Endothelial cell (in vitro differentiated cells): ENCODE results near the gene PHLDA2. TPM values are rescaled to one million over a fixed set of nuclear protein-coding genes. Genes with fewer than 3 reads are reported as not detected.
A peak's percentile ranks its signal among the peaks of the same experiment; 100 is the strongest.

Experiments
- DNase-seq: peaks from one replicate; pipeline ENCODE4 v3.0.0; 2021; ENCODE audit warnings: low spot score
- H3K27ac Mint-ChIP-seq: one replicate; pipeline ENCODE4 v1.8.0; 2021; ENCODE audit warnings: mixed read lengths, inconsistent platforms; ENCODE audit not compliant: unreplicated experiment
- H3K27me3 Mint-ChIP-seq: one replicate; pipeline ENCODE4 v1.8.0; 2021; ENCODE audit warnings: mild to moderate bottlenecking, moderate library complexity, mixed read lengths, inconsistent platforms; ENCODE audit not compliant: unreplicated experiment
- H3K36me3 Mint-ChIP-seq: one replicate; pipeline ENCODE4 v1.8.0; 2021; ENCODE audit warnings: mild to moderate bottlenecking, low read depth, mixed read lengths, inconsistent platforms; ENCODE audit not compliant: unreplicated experiment
- H3K4me1 Mint-ChIP-seq: one replicate; pipeline ENCODE4 v1.8.0; 2021; ENCODE audit warnings: mild to moderate bottlenecking, mixed read lengths, inconsistent platforms; ENCODE audit not compliant: unreplicated experiment
- H3K4me3 Mint-ChIP-seq: one replicate; pipeline ENCODE4 v1.8.0; 2021; ENCODE audit warnings: mild to moderate bottlenecking, mixed read lengths, inconsistent platforms; ENCODE audit not compliant: unreplicated experiment
- H3K9me3 Mint-ChIP-seq: one replicate; pipeline ENCODE4 v1.8.0; 2021; ENCODE audit warnings: mixed read lengths, inconsistent platforms; ENCODE audit not compliant: unreplicated experiment
- total RNA-seq: library from RNA; stranded (reverse); fragmentation: NEBNext Ultra II Directional; extraction: Animal tissue kit (Norgen Biotek cat#: 25700); gene quantifications from one replicate; pipeline ENCODE4 v1.2.1, GENCODE V29; 2021; ENCODE audit not compliant: unreplicated experiment
- TF ChIP-seq, protein P1 (sequence below): fragments of 200-600 bp; sonication (generic); IDR thresholded peaks from one replicate; pipeline ENCODE4 v1.5.0; 2021; ENCODE audit warnings: antibody characterized with exemption; ENCODE audit not compliant: unreplicated experiment

Gene PHLDA2
- total RNA-seq, 1 donor from 2014 or later, result 8.1 TPM

DNA sequence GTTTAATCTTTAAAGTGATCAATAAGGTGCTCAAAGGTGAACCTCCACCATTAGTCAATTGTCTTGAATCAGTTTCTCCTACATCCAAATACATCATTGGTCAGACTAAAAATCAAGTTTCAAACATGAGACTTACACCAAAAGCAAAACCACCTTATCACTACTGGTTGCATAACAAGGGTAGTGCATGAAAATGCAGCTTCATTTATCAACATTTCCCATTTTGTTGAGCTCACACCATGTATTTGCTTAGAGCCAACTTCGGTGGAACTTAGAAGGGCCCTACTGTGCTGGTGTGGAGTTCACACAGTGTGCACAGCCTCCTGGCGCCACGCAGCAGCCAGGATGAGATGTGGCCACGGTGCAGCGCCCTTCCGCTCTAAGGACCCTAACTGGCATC is 23.1 kb upstream of the PHLDA2 start:
- Mint-ChIP-seq H3K36me3 (peaks cover 71% of the 10 kb centered on the region), H3K4me3 (no peak overlapping the region), H3K27ac (no peak overlapping the region), H3K27me3 (peaks cover 10% of the 10 kb centered on the region), H3K9me3 (no peaks in the 10 kb centered on the region), H3K4me1 (no peaks in the 10 kb centered on the region)
- TF ChIP-seq, protein P1, sequence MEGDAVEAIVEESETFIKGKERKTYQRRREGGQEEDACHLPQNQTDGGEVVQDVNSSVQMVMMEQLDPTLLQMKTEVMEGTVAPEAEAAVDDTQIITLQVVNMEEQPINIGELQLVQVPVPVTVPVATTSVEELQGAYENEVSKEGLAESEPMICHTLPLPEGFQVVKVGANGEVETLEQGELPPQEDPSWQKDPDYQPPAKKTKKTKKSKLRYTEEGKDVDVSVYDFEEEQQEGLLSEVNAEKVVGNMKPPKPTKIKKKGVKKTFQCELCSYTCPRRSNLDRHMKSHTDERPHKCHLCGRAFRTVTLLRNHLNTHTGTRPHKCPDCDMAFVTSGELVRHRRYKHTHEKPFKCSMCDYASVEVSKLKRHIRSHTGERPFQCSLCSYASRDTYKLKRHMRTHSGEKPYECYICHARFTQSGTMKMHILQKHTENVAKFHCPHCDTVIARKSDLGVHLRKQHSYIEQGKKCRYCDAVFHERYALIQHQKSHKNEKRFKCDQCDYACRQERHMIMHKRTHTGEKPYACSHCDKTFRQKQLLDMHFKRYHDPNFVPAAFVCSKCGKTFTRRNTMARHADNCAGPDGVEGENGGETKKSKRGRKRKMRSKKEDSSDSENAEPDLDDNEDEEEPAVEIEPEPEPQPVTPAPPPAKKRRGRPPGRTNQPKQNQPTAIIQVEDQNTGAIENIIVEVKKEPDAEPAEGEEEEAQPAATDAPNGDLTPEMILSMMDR, result no peak
- DNase-seq, result no peak

DNA sequence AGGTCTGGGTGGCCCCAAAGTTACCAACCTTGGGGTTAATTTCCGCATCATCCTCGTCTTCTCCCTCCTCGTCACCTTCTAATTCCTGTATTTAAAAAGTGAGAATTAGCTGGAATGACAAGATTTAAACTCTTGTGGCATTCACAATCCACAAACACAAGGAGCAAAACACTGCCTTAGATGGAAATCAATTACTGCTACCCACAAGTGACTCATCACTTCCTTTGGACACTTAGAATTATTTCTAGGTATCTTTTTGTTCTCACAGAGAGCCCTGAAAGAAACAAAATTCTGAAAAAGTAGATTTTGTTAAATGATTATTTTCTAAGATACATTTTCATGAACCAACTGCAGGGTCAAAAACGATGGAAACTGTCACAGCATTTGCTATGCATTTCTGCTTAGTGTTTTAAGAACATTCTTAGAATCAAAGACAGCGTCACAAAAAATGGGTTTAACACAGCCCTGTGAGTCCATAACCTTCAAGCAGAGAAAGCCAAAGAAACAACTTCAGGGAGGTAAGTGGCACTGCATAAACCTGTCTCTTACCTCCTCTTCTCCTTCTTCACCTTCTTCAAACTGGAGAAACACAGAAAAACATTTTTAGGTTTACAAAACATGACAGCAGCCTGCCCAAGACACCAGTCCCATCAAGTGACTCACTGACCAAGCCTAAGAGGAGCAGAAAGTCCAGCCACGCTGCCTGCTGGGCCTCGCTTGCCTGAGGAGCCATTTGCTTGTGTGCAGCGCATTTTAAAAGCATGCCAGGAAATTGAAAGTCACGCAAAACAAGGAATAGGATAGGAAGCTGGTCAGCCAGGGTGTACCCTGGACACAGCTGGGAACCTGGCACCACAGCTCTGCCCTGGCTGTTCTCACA is 22.3 kb upstream of the PHLDA2 start:
- Mint-ChIP-seq H3K4me3 (no peak overlapping the region), H3K36me3 (peaks cover 73% of the 10 kb centered on the region), H3K4me1 (peaks cover 4% of the 10 kb centered on the region), H3K27me3 (peaks cover 10% of the 10 kb centered on the region), H3K27ac (peak overlapping the region; percentile 31), H3K9me3 (no peaks in the 10 kb centered on the region)
- no peak for DNase-seq
- TF ChIP-seq, protein P1, result no peak

- H3K4me3 Mint-ChIP-seq, result no peak overlapping the region
- no peaks in the 10 kb centered on the region for H3K9me3 Mint-ChIP-seq
- no peak overlapping the region for H3K27ac Mint-ChIP-seq
- DNase-seq, result no peak
- peaks cover 8% of the 10 kb centered on the region for H3K4me1 Mint-ChIP-seq
- TF ChIP-seq, protein P1, result no peak
- H3K36me3 Mint-ChIP-seq, result peaks cover 69% of the 10 kb centered on the region
- peaks cover 10% of the 10 kb centered on the region for H3K27me3 Mint-ChIP-seq
Measured at GRCh38 chr11:2950825-2951224, 21.6 kb upstream of the PHLDA2 start.

- H3K9me3 Mint-ChIP-seq, result no peaks in the 10 kb centered on the region
- peaks cover 10% of the 10 kb centered on the region for H3K27me3 Mint-ChIP-seq
- H3K27ac Mint-ChIP-seq, result no peak overlapping the region
- peaks cover 63% of the 10 kb centered on the region for H3K36me3 Mint-ChIP-seq
- no peak for DNase-seq
- TF ChIP-seq, protein P1, result no peak
- no peak overlapping the region for H3K4me3 Mint-ChIP-seq
- H3K4me1 Mint-ChIP-seq, result peaks cover 15% of the 10 kb centered on the region
Measured at GRCh38 chr11:2949920-2950319, 20.7 kb upstream of the PHLDA2 start.

GRCh38 chr11:2947744-2948143 is 18.5 kb upstream of the PHLDA2 start:
- Mint-ChIP-seq H3K4me1 (peaks cover 15% of the 10 kb centered on the region), H3K36me3 (peaks cover 44% of the 10 kb centered on the region)
- DNase-seq, result no peak

More at GRCh38 chr11:2947744-2948143, 18.5 kb upstream of the PHLDA2 start:
- TF ChIP-seq, protein P1, result no peak
- no peak overlapping the region for H3K4me3 Mint-ChIP-seq
- peaks cover 13% of the 10 kb centered on the region for H3K27me3 Mint-ChIP-seq
- H3K9me3 Mint-ChIP-seq, result no peaks in the 10 kb centered on the region
- H3K27ac Mint-ChIP-seq, result no peak overlapping the region
